ENCODE data around the gene KRT79.

Gene KRT79

DNA sequence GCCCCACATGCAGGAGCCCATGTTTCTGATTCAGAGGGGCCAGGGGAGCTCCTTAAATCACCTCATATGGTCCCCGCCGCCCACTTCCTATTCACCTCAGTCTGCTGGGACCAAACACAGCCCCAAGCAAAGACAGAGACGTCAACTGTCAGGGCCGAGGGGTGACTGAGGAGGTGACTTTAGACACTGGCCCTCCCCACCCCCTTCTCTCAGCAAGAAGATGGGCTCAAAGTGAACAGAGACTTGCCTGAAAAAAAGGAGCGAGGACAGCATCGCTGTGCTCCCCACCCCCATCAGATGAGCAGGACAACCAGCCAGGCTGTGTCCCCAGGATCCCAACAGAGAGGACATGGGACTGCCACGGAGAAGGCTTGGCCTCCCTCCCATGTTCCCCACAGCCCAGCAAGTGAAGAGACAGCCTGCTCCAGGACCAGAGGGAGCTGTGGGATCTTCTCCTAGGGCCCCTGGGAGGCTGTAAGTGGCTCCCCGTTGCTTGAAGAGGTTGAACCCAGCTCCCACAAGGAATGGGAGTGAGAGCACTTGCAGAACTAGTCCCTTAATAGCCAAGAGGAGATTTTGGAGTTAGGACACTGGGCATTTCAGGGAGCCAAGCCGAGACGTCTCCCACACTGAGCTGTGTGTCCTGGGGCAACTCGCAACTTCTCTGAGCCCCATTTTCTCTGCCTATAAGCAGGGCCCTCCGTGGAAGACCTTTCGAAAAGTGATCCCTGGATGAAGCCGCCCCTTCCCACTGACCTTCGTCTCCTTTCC, 1.3 kb upstream of the KRT79 start:
- DNase-seq (ENCODE audit: low read depth in 2 of 2, low spot score in 1 of 2), result no peak

DNA sequence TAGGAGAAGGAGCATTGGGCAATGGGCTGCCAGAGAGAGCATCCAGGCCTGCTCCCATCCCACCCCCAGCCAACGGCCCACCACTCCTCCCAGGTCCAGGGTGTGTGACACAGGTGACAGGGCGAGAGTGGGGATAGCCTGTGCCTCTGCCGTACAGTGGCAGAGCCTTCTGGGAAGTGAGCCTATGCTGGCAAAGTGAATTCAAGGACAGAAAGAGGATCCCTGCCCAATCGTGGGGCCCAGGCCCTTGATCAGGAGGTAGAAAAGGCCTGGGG, 553 bp upstream of the KRT79 start:
- DNase-seq (ENCODE audit: low read depth in 2 of 2, low spot score in 1 of 2), result no peak

DNA sequence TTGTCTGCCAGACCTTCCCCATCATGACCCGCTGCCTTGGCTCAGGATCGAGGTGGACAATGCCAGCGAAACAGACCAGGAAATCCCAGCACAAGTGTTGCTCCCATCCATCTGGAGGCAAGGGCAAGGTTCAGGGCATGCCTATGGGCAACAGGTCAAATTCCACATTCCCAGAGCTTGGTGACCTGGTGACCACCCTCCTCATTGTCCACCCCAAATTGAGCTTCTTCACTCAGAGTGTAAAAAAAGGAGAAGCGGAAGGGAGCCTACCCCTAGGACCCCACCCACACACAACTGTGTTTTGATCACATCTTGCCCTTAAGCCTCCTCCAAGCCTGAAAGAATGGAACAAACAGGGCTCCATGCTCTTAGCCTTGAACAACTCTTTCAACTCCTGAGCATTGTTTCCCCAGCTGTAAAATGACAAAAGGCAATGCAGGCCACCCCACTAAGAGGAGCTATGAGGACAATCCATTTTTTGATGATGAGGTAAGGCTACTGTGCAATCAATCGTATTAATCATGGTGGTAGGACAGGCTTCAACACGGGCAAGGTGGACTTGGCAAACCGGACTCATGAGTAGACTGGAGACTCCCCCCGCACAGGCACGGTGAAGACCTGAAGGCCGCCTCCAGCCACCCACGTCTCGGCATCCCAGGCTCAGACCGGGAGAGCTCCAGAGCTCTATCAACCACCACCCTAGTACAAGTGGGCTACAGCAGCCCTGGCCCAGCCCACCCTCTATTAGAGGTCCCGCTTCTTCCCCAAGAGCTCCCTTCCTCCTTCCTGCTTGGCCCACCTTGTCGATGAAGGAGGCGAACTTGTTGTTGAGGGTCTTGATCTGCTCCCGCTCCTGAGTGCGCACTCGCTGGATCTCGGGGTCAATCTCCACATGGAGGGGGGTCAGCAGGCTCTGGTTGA, 866 bp downstream of the KRT79 start:
- DNase-seq (ENCODE audit: low read depth in 2 of 2, low spot score in 1 of 2), result no peak

DNA sequence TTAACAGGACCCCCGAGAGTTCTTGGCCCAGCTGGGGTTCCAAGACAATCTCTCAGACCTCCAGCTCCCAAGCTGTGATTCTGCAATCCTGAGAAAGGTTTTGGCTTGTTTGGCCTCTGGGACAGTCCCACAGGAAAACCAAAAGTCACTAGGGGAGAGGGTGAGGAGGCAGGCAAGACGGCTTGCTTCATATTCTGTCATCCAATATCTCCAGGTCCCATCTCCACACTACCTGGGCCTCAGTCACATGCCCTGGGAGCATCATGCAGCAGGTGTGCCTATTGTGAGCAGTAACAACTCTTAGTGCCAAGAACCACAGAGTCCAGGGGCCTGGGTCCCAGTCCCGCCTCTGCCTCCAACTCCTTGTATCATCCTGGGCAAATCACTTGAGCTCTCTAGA, 1.7 kb downstream of the KRT79 start:
- DNase-seq (ENCODE audit: low read depth in 2 of 2, low spot score in 1 of 2), result no peak

DNA sequence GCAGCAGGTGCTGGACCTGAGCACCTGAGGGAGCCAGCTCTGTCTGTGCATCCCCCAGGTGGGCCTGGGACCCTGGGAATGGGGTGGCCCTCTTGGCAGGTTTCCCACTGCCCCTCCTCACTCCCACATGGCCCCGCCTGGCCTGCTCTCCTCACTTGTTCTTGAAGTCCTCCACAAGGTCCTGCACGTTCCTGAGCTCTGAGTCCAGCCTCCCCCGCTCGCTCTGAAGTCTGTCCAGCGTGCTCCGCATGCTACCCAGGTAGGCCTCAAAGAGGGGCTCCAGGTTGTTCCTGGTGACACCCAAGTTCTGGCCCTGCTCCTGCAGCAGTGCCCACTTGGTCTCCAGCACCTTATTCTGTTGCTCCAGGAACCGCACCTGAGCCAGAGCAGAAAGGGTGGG, 2.9 kb downstream of the KRT79 start:
- no peak for DNase-seq (ENCODE audit: low read depth in 2 of 2, low spot score in 1 of 2)

DNA sequence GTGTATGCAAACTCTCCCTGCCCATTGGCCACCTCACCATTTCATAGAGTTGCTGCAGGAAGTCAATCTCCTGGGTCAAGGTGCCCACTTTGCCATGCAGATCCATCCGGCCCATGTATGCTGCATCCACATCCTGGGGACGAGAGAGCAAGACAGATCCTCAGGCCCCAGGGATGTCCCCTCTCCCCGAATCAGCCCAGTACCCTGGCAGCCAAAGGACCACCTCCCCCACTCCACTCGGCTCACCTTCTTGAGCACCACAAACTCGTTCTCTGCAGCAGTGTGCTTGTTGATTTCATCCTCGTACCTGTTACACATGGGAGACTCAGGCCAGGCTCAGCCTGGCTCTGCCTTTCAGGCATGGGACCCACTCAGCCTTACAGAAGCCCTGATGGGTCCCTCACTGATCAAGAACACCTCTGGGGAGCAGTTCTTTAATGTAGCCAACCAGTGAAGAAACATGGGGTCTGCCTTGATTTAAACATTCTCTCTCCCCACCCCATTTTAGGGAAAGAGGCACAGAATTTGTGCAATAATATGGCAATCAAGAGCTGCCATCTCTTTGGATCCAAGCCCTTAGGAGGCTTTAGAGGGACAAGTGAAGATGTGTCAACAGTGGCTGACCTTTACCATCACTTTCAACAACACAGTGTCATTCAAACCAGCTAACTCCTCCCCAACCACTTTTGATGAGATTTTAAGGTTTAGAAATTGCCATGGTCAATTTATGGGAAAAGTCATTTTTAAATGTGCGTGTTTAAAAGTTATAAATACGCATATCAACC, 3.9 kb downstream of the KRT79 start:
- no peak for DNase-seq (ENCODE audit: low read depth in 2 of 2, low spot score in 1 of 2)

DNA sequence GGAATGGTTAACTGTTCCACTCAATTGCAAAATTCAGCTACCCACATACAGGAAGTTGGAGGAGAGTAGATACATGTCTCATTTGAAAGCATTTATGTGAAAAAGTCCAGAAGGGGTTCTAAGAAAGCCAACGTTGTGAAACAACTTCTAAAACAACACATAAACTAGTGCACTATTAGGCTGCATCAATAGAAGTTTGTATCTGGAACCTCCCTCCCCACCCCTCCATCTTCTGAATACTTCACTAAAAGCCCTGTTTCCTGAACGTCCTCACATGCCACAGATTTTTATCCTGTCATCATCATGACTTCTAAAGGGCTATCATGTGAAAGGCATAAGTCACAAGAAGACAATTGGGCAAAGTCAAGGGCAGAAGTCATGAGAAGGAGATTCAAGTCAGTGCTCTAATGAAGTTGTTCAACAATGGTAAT, 5.5 kb downstream of the KRT79 start:
- no peak for DNase-seq (ENCODE audit: low read depth in 2 of 2, low spot score in 1 of 2)

DNA sequence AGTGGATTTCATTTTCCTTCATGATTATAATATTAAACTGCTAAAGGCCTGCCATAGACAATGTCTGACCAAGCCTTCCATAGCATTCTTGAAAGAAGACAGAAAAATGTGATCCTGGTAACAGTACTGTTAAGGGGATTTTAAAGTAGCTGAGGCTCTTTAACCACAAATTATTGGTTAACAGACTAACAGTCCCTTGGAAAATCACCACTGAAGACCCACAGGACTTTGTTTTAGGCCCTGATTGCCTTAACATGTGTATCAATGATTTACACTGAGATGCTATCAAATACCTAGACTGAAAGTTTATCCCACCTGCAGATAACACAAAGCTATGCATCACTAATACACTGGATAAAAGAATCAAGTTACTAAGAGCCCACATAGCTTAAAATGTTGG, 6.0 kb downstream of the KRT79 start:
- no peak for DNase-seq (ENCODE audit: low read depth in 2 of 2, low spot score in 1 of 2)

DNA sequence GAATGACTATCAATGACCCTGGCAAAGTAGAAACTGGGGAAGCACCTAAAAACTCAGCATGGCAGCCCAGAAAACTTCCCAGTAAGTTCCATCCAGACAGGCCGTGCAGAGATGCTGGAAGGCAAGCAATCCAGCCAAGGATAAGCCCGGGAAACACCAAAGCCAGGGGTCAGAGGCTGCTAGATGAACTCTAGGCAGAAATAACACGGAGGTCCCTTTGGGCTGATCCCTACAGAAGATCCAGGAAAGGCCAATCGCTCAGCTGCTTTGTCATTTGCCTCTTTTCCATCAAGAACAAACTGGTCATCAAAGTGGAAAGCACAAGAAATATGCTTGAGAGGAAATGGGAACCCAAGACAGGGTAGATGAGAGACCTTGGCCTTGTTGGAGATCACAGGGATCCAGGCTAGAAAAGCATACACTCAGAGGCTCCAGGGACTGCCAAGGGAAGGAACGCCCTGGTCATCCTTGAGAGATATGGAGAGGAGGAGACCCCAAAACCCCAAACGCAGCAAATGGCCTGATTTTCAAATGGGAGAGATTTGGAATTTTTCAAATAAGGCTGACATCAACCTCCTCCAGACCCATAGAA, 6.5 kb downstream of the KRT79 start:
- no peak for DNase-seq (ENCODE audit: low read depth in 2 of 2, low spot score in 1 of 2)

DNA sequence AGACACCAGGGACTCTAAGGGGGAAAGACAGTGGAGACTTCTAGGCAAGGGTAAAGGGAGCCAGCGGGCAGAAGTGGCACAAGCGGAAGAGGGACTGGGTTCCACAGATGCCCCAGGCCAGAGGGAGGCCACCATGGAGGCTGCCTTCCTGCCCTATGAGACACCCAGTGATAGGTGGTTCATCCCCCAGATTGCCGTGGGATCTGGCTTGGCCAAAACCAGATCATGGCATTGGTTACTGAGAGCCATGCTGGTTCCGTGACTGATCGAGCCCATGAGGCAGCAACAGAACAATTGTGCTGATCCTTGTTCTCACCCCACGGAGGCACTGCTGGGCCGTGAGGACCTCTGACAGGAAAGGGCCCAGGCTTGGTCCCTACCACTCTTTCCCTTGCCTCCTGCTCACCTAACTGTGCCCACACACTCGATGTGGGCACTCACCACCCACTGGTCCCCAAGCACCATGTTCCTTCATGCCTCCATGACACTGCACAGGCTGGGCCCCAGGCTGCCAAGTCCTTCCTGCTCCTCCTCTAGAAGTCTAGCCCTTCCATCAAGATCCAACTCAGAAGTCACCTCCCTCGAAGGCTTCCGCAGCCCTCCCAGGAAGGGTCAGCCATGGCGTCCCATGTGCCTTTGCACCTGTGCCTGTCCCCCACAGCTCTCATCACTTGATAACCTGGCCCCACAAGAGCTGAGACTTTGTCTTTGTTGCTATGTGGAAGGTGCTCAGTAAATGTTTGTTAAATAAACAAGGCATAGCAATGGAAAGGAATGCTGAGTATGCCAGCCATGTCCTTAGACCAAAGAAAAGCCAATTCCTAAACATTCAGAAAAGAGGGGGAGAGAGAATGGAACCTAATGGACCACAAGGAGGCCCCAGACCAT, 7.3 kb downstream of the KRT79 start:
- no peak for DNase-seq (ENCODE audit: low read depth in 2 of 2, low spot score in 1 of 2)

DNA sequence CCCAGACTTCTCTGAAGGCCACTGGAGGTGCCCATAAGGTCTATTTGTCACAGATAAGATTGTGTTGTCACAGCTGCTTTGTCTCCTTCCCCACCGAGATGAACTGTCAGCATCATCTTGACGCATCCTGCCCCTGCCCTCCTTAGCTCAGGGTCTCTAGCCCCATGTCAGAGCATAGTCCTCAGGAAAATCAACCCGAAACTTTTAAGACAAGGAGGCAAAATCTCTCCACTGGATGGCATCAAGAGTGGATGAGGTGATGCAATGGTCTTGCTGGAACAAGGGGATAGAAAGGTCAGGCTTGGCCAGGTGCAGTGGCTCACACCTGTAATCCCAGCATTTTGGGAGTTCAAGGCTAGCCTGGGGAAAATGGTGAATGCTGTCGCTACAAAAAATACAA, 8.2 kb downstream of the KRT79 start:
- DNase-seq (ENCODE audit: low read depth in 2 of 2, low spot score in 1 of 2), result no peak

DNA sequence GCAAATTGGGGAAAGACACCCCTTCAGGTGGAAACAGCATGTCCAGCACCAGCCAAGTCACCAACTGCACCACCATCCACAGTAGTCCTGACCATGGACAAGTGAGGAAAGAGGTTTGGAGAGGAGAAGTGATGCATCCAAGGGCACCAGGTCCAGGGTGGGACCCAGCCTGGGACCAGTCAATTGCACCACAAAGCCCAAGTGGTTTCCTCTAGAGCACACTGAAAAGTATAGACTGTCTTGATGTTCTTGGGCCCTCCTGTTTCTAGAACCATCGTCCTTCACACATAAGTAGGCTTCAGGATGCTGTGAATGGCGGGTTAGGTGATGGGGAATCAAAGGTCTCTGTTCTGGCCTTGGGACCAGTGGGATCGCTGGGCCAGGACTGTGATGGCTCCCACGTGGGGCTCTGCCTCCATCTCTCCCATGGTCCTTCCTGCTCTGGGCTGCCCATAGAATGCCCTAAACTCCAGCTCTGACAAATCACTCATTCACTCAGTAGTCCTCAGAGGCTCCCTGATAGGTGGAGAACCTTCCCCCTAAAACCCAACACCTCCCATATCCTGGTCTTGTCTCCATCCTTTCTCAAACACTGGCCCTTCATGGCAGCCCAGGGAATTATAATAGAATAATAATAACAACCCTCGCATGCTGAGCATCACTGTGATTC, 9.2 kb downstream of the KRT79 start:
- DNase-seq (ENCODE audit: low read depth in 2 of 2, low spot score in 1 of 2), result no peak

DNA sequence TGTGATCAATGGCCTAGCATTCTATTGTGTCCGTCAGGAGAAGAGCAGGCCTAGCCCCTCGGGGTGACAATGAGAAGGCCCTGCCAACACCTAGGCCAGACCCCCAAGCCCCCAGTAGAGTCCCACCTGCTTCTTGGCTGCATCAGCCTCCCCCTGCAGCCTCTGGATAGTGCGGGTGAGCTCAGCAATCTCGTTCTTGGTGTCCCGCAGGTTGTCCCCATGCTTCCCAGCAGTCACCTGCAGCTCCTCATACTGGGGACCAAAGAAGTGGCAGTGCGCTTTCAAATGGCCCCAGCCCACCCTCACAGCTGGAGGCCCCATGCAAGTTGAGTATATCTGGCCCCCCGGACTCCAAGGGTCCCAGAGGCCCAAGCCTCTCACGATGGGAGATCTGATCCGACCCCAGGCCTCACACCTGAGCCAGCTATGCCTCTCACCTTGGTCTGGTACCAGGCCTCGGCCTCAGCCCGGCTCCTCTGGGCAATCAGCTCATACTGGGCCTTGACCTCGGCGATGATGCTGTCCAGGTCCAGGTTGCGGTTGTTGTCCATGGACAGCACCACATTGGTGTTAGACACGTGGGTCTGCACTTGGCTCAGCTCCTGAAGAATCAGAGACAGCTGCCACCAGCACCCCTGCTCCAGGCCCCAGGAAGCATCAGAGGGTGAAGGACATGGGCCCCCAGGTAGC, 10.2 kb downstream of the KRT79 start:
- no peak for DNase-seq (ENCODE audit: low read depth in 2 of 2, low spot score in 1 of 2)

DNA sequence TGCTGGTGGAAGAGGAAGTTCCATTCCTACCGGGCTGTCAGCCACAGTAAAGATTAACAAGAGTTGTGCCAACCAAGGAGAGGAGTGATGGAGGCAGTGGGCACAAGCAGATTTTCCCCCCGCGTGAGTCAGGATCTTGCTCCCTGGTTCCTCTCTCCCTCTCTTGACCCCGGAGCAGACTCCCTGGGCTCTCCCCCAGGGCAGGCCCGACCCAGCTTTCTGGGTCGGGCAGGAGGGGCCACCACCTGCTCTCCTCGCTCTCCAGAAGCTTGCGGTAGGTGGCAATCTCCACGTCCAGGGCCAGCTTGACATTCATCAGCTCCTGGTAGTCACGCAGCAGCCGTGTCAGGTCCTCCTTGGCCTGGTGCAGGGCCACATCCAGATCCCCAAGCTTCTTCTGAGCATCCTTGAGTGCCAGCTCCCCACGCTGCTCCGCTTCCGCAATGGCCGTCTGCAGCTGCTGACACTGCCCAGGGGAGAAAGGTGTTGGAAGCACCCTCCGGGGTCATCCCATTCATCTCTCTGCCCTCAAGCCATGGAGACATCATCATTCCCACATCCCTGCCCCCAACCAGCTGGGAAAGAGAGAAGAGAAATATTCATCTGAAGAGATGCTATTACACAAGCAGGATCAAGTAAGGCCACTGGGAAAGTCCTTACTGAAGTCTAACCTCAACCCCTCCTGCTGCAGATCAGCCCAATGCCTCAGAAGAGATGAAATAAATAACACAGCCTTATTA, 11.2 kb downstream of the KRT79 start:
- DNase-seq (ENCODE audit: low read depth in 2 of 2, low spot score in 1 of 2), result no peak

DNA sequence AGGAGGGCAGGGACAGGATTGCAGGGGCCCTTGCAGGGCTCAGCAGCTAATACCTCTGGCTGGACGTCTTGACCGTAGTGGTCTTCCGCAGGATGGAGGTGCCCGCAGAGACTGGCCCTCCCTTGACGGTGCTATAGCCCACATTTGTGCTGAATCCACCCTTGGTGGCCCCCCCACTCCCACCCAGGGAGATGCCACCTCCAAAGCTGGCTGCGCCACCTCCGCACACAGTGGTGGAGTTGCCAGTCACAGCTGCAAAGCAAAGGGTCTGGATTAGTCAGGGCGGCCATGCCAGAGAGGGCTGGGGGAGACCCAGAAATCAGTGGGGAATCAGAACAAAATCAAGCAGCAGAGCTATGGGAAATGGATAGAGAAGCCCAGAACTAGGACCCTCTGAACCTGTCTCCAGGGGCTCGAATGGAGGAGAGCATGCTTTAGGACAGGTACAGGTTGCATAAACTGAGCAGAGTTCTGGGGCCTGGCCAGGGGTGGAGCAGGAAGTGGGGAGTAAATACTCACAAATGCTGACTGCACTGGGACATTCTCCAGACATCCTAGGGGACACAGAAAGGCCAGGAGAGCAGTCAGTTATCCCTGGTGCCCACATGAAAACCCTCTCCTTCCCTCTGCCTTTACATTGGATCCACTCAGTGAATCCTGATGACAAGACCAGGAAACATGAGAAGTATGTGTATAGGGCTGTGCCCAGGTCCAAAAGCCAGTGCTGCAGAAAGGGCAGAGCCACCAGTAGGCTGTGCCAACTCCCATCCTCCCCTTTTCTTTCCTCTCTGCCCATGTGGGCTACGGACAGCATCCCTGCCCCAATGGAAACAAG, 12.1 kb downstream of the KRT79 start:
- DNase-seq (ENCODE audit: low read depth in 2 of 2, low spot score in 1 of 2), result no peak

DNA sequence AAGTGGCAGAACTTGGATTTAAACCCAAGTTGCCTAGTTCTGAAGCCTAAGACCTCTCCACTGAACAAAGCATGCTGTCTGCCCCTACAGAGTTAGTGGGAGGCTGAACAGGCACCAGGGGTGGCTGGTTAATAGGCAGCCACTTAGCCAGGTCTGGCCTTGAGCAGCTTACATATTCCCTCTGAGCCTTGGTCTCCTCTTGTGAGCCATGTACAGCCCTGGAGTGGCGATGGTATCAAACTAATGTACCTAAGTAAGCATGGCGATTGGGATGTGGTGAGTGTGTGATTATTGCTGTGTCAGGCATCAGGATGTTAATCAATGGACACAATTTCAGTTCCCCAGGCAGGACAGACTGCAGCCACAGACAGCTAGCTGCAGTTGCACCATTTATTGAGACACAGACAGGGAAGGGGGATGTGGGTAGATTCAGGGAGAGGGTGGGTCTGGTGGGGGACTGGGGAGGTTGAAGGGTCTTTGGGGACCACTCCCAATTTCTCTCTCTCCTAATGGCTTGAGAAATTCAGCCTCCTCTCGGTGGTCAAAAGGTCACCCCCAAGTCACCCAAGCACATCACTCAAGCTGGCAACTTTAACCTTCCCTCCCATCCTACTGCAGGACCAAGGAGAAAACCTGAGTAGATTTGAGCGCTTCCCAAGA, 12.9 kb downstream of the KRT79 start:
- no peak for DNase-seq (ENCODE audit: low read depth in 2 of 2, low spot score in 1 of 2)

DNA sequence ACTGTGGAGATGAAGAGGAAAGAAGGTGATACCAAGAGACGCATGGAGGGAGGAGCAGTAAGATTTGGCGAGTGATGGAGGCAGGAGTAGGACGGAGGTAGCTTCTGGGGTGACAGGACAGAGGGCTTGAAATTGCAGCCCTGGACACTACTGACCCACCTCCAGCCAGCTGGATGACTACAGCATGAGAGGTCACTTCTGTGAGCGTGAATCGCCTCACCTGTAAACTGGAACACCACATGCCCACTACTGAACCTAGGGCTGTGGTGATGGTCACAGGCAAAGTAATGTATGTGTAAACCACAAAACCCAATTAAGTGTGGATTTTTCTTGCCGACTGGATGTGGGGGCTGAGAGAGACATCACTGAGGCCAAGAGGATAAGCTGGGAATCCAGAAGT, 13.6 kb downstream of the KRT79 start:
- DNase-seq (ENCODE audit: low read depth in 2 of 2, low spot score in 1 of 2), result no peak

All from stimulated activated CD8-positive, alpha-beta memory T cell treated with anti-CD3 and anti-CD28 coated beads, Interleukin-4, amount 100 ng/mL, for 1 hour (primary cell).